ENCODE results near the gene LTO1. TPM values are rescaled to one million over a fixed set of nuclear protein-coding genes. Genes with fewer than 3 reads are reported as not detected.

The LTO1 gene
- total RNA-seq, 4 donors from 2014 or later, result 15.2 to 69.2 (median 27.2) TPM

DNA sequence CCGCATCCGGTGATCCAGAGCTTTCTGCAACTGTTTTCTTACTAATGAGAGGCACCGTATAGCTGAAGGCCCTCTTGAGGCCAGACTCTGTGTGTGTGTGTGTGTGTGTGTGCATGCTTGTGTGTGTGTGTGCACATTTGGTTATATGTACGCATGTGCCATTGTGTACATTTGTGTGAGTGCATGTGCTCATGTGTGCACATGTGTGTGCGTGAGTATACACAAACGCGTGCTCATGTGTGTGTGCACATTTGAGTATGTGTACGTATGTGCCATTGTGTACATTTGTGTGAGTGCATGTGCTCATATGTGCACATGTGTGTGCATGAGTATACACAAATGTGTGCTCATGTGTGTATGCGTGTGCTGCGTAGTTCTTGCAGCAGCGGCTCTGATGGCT lies 40.9 kb upstream of the LTO1 start:
- no peak for DNase-seq (ENCODE audit: low spot score in 2 of 2)
- intact Hi-C loops (cut with DNase I; ENCODE audit: low total_unique reads), result no loop called here
- TF ChIP-seq POLR2A (IDR thresholded peaks at IDR 0.05), result no peak
- TF ChIP-seq, protein P1, sequence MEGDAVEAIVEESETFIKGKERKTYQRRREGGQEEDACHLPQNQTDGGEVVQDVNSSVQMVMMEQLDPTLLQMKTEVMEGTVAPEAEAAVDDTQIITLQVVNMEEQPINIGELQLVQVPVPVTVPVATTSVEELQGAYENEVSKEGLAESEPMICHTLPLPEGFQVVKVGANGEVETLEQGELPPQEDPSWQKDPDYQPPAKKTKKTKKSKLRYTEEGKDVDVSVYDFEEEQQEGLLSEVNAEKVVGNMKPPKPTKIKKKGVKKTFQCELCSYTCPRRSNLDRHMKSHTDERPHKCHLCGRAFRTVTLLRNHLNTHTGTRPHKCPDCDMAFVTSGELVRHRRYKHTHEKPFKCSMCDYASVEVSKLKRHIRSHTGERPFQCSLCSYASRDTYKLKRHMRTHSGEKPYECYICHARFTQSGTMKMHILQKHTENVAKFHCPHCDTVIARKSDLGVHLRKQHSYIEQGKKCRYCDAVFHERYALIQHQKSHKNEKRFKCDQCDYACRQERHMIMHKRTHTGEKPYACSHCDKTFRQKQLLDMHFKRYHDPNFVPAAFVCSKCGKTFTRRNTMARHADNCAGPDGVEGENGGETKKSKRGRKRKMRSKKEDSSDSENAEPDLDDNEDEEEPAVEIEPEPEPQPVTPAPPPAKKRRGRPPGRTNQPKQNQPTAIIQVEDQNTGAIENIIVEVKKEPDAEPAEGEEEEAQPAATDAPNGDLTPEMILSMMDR (IDR thresholded peaks at IDR 0.05), result no peak
- H3K4me3 ChIP-seq (ENCODE audit: low read depth, poor library complexity, severe bottlenecking), result no peak overlapping the region
- WGBS, 2 donors, result 79 to 81% methylated on average over 11 of the region's 11 CpGs

DNA sequence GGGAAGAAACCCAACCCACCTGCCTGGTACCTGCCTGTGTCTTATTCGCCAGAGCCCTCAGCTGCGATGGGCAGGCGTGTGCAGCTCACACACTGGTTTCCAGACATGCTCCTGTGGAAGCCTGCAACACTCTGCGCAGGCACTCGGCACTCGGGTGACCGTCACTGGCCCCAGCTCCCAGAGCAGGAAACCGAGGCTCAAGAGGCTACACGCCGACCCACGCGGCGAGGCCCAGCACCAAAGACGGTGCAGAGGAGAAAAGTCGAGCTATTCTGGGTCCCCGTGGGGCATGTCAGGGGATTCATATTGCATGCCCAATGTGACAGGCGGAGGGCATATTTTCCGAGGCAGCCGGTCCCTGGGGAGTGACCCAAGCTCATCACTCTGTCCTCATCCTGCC lies 40.3 kb upstream of the LTO1 start:
- intact Hi-C loops (cut with DNase I; ENCODE audit: low total_unique reads), result no loop called here
- WGBS, 2 donors, result 76 to 77% methylated on average over 19 of the region's 19 CpGs
- TF ChIP-seq POLR2A (IDR thresholded peaks at IDR 0.05), result no peak
- TF ChIP-seq, protein P1 (IDR thresholded peaks at IDR 0.05), result no peak

DNA sequence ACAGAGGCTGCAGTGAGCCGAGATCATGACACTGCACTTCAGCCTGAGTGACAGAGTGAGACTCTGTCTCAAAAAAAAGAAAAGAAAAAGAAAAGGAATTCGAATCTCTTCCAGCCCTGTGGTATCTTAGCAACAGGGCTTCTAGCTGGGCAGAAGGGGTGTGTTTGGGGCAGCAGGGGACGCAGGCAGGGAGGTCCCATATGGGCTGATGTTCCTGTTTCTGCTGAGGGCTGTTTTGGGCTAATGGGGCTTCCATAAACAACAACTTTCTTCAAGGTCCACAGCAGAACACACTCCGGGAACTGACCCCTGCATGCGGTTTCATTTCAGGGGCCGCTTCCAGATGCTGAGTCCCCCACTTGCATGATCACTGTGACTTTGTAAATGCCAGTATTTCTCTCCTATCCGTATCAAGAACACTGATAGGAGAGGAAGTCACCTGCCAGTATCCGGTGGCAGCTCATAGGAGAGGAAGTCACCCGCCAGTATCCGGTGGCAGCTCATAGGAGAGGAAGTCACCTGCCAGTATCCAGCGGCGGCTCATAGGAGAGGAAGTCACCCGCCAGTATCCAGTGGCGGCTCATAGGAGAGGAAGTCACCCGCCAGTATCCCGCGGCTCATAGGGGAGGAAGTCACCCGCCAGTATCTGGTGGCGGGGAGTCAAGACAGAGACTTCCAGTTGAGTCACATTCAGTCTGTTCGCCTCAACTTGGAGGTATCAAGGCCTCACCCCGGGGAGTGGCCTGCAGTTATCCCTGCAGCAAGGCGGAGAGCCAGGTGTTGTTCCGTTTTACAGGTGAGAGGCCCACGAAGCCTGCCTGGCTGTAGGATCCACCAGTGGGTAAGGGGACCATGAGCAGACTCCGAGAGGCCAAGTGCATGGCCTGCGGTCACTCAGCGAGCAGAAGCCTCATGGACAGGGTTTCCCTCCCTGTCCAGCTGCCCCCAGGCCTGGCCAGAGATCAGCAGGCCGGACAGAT lies 37.0 kb upstream of the LTO1 start:
- intact Hi-C loops (cut with DNase I; ENCODE audit: low total_unique reads), result no loop called here
- DNase-seq (ENCODE audit: low spot score in 2 of 2), result no peak
- TF ChIP-seq POLR2A (IDR thresholded peaks at IDR 0.05), result no peak
- TF ChIP-seq, protein P1 (IDR thresholded peaks at IDR 0.05), result no peak
- WGBS, 2 donors, result 65 to 68% methylated on average over 28 of the region's 28 CpGs
- H3K4me3 ChIP-seq (ENCODE audit: low read depth, poor library complexity, severe bottlenecking), result no peak overlapping the region

More for the DNA sequence above, 40.3 kb upstream of the LTO1 start:
- DNase-seq (ENCODE audit: low spot score in 2 of 2), result no peak
- H3K4me3 ChIP-seq (ENCODE audit: low read depth, poor library complexity, severe bottlenecking), result no peak overlapping the region

DNA sequence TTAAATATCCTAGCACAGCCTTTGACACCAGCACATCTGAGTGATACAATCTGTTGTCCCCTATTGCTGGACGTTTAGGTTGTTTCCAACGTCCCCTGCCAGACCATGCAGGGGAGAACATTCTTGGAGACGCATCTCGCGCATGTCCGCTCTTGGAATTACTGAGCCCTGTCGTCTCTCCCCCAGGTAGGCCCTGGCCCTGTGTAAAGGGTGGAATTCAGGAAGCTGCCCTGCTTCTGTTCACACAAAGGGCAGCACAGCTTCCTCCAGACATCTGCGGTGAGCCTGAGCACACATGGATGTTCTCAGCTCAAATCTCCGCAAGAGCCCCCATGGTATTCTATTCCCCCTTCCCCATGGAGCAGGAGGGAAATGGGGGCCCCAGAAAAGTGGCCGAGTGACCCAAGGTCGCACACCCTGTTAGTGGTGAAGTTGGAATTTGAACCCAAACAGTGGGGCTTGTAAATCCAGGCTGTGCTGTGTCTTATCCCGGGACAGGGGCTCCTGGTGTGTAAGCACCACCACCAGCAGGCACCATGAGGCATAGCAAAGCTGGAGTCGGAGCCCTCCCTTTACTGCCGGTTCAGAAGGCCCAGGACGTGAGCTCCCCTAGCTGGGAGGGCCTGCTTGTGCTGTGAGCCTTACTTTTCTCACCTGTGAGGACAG lies 33.7 kb upstream of the LTO1 start:
- H3K4me3 ChIP-seq (ENCODE audit: low read depth, poor library complexity, severe bottlenecking), result no peak overlapping the region
- WGBS, 2 donors, result 72 to 76% methylated on average over 15 of the region's 15 CpGs
- DNase-seq (ENCODE audit: low spot score in 2 of 2), result no peak
- intact Hi-C loops (cut with DNase I; ENCODE audit: low total_unique reads), result loop anchor here (10.0 kb wide), 1 partner anchor 176 kb away; no protein-coding TSS in a partner anchor
- TF ChIP-seq, protein P1 (IDR thresholded peaks at IDR 0.05), result no peak
- TF ChIP-seq POLR2A (IDR thresholded peaks at IDR 0.05), result no peak

DNA sequence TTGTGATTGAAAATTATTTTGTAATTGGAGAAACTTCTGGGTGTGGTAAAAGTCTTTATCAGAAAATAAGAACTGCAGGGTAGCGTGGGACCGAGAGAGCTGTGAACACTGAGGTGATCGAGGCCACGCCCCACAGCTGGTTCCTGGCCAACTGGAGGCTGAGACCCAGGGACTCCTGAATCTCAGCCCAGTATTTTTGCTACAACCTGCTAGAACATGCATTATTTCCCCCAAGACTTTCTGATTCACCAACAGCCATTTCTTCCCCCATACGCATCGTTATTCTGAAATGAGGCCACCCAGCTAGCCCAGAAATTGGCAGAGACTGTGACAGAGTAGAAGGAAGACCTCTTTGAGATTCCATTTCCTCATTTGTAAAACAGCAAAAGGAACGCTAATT lies 32.0 kb upstream of the LTO1 start:
- TF ChIP-seq POLR2A (IDR thresholded peaks at IDR 0.05), result no peak
- TF ChIP-seq, protein P1 (IDR thresholded peaks at IDR 0.05), result no peak
- H3K4me3 ChIP-seq (ENCODE audit: low read depth, poor library complexity, severe bottlenecking), result no peak overlapping the region
- 16 to 23% methylated on average over 7 of the region's 7 CpGs for WGBS, 2 donors
- DNase-seq (ENCODE audit: low spot score in 2 of 2), result no peak
- intact Hi-C loops (cut with DNase I; ENCODE audit: low total_unique reads), result loop anchor here (10.0 kb wide), 1 partner anchor 178 kb away; no protein-coding TSS in a partner anchor

Data from lower leg skin (tissue), 4 donors.